HepG2 (cell line): Measurements from ENCODE around the gene TTPAL. TPM values are rescaled to one million over a fixed set of nuclear protein-coding genes. Genes with fewer than 3 reads are reported as not detected.

Experiments used
- ATAC-seq: fragments of 200-7000 bp; cut with Tn5 transposase; 3 replicates; pipeline ENCODE4 v1.9.1; 2020; ENCODE audit warnings: mild to moderate bottlenecking, moderate library complexity
- BruUV-seq: library from RNA; stranded (reverse); fragments of 400-500 nt; replicated peaks from 2 replicates; lab custom pipeline; 2021; lab: Mats Ljungman, UMichigan
- CTCF ChIA-PET: fragments of 300-600 bp; formaldehyde crosslinking; extraction: SDS; loops from one replicate; lab custom pipeline; 2021; ENCODE audit warnings: low total read pairs, inconsistent platforms, low intra/inter-chr PET ratio; lab: Yijun Ruan, JAX
- POLR2A ChIA-PET: fragments of 350-600 bp; sonication (Branson Sonifier 250); formaldehyde crosslinking; loops from one replicate; lab custom pipeline; 2020; ENCODE audit warnings: antibody characterized with exemption, inconsistent platforms; lab: Yijun Ruan, JAX
- DNase-seq: peaks from one replicate; pipeline ENCODE4 v3.0.0-alpha.2; 2015; ENCODE audit warnings: low spot score
- FAIRE-seq: peaks from 3 replicates; lab custom pipeline; 2011; peaks lifted over from hg19 to GRCh38; lab: Jason Lieb, UNC
- H2AFZ ChIP-seq: one replicate; pipeline ENCODE4 v1.6.1; 2011; ENCODE audit warnings: low read length, inconsistent platforms
- H3K27ac ChIP-seq: fragments of 300-600 bp; 3 replicates; pipeline ENCODE4 v1.8.0; 2011; ENCODE audit warnings: mixed run types, mild to moderate bottlenecking, mixed read lengths, low read length, inconsistent platforms; ENCODE audit not compliant: insufficient read depth; ENCODE audit errors: extremely low read length
- H3K27me3 ChIP-seq, 2 experiments: fragments of 200-600 bp in 1 of 2; 2 replicates in 1 of 2; 3 replicates in 1 of 2; pipeline versions ENCODE4 v1.6.0 to v1.8.0; 2011; ENCODE audit warnings: low read length in 2 of 2, mild to moderate bottlenecking in 2 of 2, moderate library complexity in 2 of 2, inconsistent platforms in 1 of 2; ENCODE audit not compliant: insufficient read depth in 2 of 2, control insufficient read depth in 1 of 2
- H3K36me3 ChIP-seq, 2 experiments: fragments of 200-600 bp in 1 of 2; replicated peaks in 1 of 2; 2 replicates in 1 of 2; 3 replicates in 1 of 2; pipeline versions ENCODE4 v1.5.1 to v1.8.0; 2011; ENCODE audit warnings: low read length in 2 of 2, inconsistent platforms in 1 of 2; ENCODE audit not compliant: insufficient read depth in 2 of 2, control insufficient read depth in 1 of 2
- H3K4me1 ChIP-seq: 2 replicates; pipeline ENCODE4 v1.5.1; 2012; ENCODE audit warnings: low read length, inconsistent platforms; ENCODE audit not compliant: insufficient read depth
- H3K4me2 ChIP-seq: 2 replicates; pipeline ENCODE4 v1.6.0; 2011; ENCODE audit warnings: low read depth, low read length, inconsistent platforms
- H3K4me3 ChIP-seq, 3 experiments: fragments of 200-600 bp in 1 of 3; sonication (generic), shearing (Covaris generic) in 1 of 3; replicated peaks in 1 of 3; 2 replicates each; pipeline ENCODE4 v1.5.1; 2011 to 2016; ENCODE audit warnings: low read length in 3 of 3, inconsistent platforms in 2 of 3, low read depth in 2 of 3, mild to moderate bottlenecking in 2 of 3, control low read depth in 1 of 3, mixed read lengths in 1 of 3; ENCODE audit not compliant: insufficient read depth in 1 of 3
- H3K79me2 ChIP-seq: one replicate; pipeline ENCODE4 v1.6.1; 2011; ENCODE audit warnings: low read length, inconsistent platforms; ENCODE audit not compliant: insufficient read depth
- H3K9ac ChIP-seq: 2 replicates; pipeline ENCODE4 v1.6.0; 2011; ENCODE audit warnings: mild to moderate bottlenecking, low read depth, low read length, inconsistent platforms; ENCODE audit not compliant: insufficient read depth
- H3K9me3 ChIP-seq: 2 replicates; pipeline ENCODE4 v1.5.1; 2012; ENCODE audit warnings: mild to moderate bottlenecking, low read length
- H4K20me1 ChIP-seq: 2 replicates; pipeline ENCODE4 v1.6.0; 2011; ENCODE audit warnings: inconsistent platforms, mild to moderate bottlenecking, low read length, moderate library complexity; ENCODE audit not compliant: insufficient read depth
- AKAP8 ChIP-seq: sonication (generic); formaldehyde crosslinking; IDR thresholded peaks from 2 replicates; pipeline ENCODE4 v1.5.1; 2020; ENCODE audit warnings: mild to moderate bottlenecking, missing genetic modification reagents
- GLMP ChIP-seq: sonication (generic); formaldehyde crosslinking; IDR thresholded peaks from 2 replicates; pipeline ENCODE4 v1.9.0; 2021; ENCODE audit warnings: missing genetic modification reagents, mild to moderate bottlenecking, borderline replicate concordance
- KDM1A ChIP-seq: IDR thresholded peaks from 2 replicates; pipeline ENCODE4 v1.6.1; 2016; ENCODE audit warnings: missing compliant biosample characterization
- MAX ChIP-seq: IDR thresholded peaks from 2 replicates; pipeline ENCODE4 v1.6.1; 2012; ENCODE audit warnings: inconsistent platforms
- MAZ ChIP-seq, 2 experiments: sonication (generic) in 1 of 2; formaldehyde crosslinking in 1 of 2; IDR thresholded peaks; 2 replicates each; pipeline versions ENCODE4 v1.5.0 to v1.6.1; 2012 to 2020; ENCODE audit warnings: low read depth in 2 of 2, mild to moderate bottlenecking in 2 of 2, borderline replicate concordance in 1 of 2, improper control_type of control experiment in 1 of 2, low read length in 1 of 2, missing genetic modification reagents in 1 of 2, moderate library complexity in 1 of 2
- MBD4 ChIP-seq: IDR thresholded peaks from 2 replicates; pipeline ENCODE4 v1.6.1; 2012; ENCODE audit warnings: low read length, inconsistent platforms, borderline replicate concordance
- PHF20 ChIP-seq: sonication (generic); formaldehyde crosslinking; IDR thresholded peaks from 2 replicates; pipeline ENCODE4 v1.5.0; 2020; ENCODE audit warnings: mild to moderate bottlenecking, missing genetic modification reagents
- POLR2G ChIP-seq: fragments of 200-400 bp; formaldehyde crosslinking; IDR thresholded peaks from 2 replicates; pipeline ENCODE4 v1.6.1; 2018; ENCODE audit warnings: mild to moderate bottlenecking, low read depth, low read length, moderate library complexity
- PTBP1 ChIP-seq: fragments of 200-400 bp; formaldehyde crosslinking; IDR thresholded peaks from 2 replicates; pipeline ENCODE4 v1.6.1; 2018; ENCODE audit warnings: low read length, low read depth; ENCODE audit not compliant: poor library complexity, severe bottlenecking
- RBFOX2 ChIP-seq: fragments of 200-400 bp; formaldehyde crosslinking; IDR thresholded peaks from 2 replicates; pipeline ENCODE4 v1.6.1; 2017; ENCODE audit warnings: low read depth, mild to moderate bottlenecking, low read length
- RBM22 ChIP-seq: fragments of 200-400 bp; formaldehyde crosslinking; optimal IDR thresholded peaks from 2 replicates; pipeline ENCODE3; 2017; ENCODE audit warnings: mild to moderate bottlenecking, low read length, moderate library complexity
- RELA ChIP-seq: sonication (generic); formaldehyde crosslinking; IDR thresholded peaks from 2 replicates; pipeline ENCODE4 v1.4.0; 2020; ENCODE audit warnings: missing genetic modification reagents
- SNAPC2 ChIP-seq: sonication (generic); formaldehyde crosslinking; IDR thresholded peaks from 2 replicates; pipeline ENCODE4 v1.8.1; 2022; ENCODE audit warnings: mild to moderate bottlenecking, missing genetic modification reagents
- ZC3H4 ChIP-seq: sonication (generic); formaldehyde crosslinking; IDR thresholded peaks from 2 replicates; pipeline ENCODE4 v1.4.0; 2020; ENCODE audit warnings: missing genetic modification reagents, borderline replicate concordance
- ZNF101 ChIP-seq: sonication (generic); formaldehyde crosslinking; IDR thresholded peaks from 2 replicates; pipeline ENCODE4 v1.4.0; 2020; ENCODE audit warnings: mild to moderate bottlenecking, low read depth, missing genetic modification reagents, borderline replicate concordance
- ZNF362 ChIP-seq: sonication (generic); formaldehyde crosslinking; IDR thresholded peaks from 2 replicates; pipeline ENCODE4 v1.4.0; 2020; ENCODE audit warnings: missing genetic modification reagents, mild to moderate bottlenecking, borderline replicate concordance
- ZNF382 ChIP-seq: sonication (generic); formaldehyde crosslinking; IDR thresholded peaks from 2 replicates; pipeline ENCODE4 v1.5.0; 2020; ENCODE audit warnings: missing genetic modification reagents, mild to moderate bottlenecking, borderline replicate concordance
- ZNF737 ChIP-seq: sonication (generic); formaldehyde crosslinking; IDR thresholded peaks from 2 replicates; pipeline ENCODE4 v1.5.0; 2020; ENCODE audit warnings: missing genetic modification reagents, mild to moderate bottlenecking, borderline replicate concordance
- ZNF781 ChIP-seq: sonication (generic); formaldehyde crosslinking; IDR thresholded peaks from 2 replicates; pipeline ENCODE4 v1.5.1; 2020; ENCODE audit warnings: borderline replicate concordance, mild to moderate bottlenecking, missing genetic modification reagents; ENCODE audit errors: not compliant biosample characterization
- ZNF878 ChIP-seq: sonication (generic); formaldehyde crosslinking; IDR thresholded peaks from 2 replicates; pipeline ENCODE4 v1.8.1; 2023; ENCODE audit warnings: mild to moderate bottlenecking, missing genetic modification reagents, moderate library complexity
- WGBS: methylation state at CpG from one replicate; pipeline ENCODE4 v1.1.6; 2017; ENCODE audit warnings: low lambda C conversion rate; 5-methylcytosine and 5-hydroxymethylcytosine counted together
- in situ Hi-C: cut with HindIII; loops from 2 replicates; pipeline ENCODE4 v1.10.0; 2017; ENCODE audit warnings: low pct_unique_long_range_greater_than_20kb; ENCODE audit not compliant: extremely low pct_ligation_motif_present
- intact Hi-C: fragments of 100-400 bp; cut with micrococcal nuclease; formaldehyde crosslinking; loops from one replicate; pipeline ENCODE4 v1.10.0; 2022; ENCODE audit not compliant: unreplicated experiment
- polyA plus RNA-seq, 8 experiments: library from polyadenylated mRNA; depleted of rRNA in 3 of 8; stranded (reverse) in 7 of 8; unstranded in 1 of 8; fragments of >200 nt; fragmentation: Illumina TruSeq in 4 of 8; extraction: Trizol in 4 of 8; gene quantifications; 2 replicates each; pipeline versions ENCODE4 v1.2.1 to v1.2.3, GENCODE V29; 2011 to 2016; ENCODE audit warnings: low read depth in 4 of 8, missing spikeins in 1 of 8, mixed read lengths in 1 of 8; ENCODE audit not compliant: insufficient read depth in 1 of 8
- total RNA-seq, 5 experiments: library from RNA; depleted of rRNA; stranded (reverse); fragments of >200 nt; fragmentation: Illumina TruSeq; extraction: Trizol; gene quantifications; 2 replicates each; pipeline ENCODE4 v1.2.3, GENCODE V29; 2016; ENCODE audit warnings: low read depth in 1 of 5

TTPAL gene
- total and polyA plus RNA-seq, 2 of the 13 experiments (the other 11 are each of a cell fraction or from before 2014, with no cell fraction given), result 4.3 to 18.8 TPM

- TF ChIP-seq GLMP (no peak), MAX (0 out of 2 replicates have a peak, but pooled peaks have one; percentile 16), KDM1A (CRISPR knock-in tag) (peak; percentile 89)
These were observed 48.5 kb upstream of the TTPAL start (continued) for GRCh38 chr20:44426879-44427790.

GRCh38 chr20:44427804-44428173 is 47.9 kb upstream of the TTPAL start:
- H3K36me3 ChIP-seq, result peaks cover 32 to 71% of the 10 kb centered on the region in 2 experiments
- CTCF ChIA-PET, result no interaction called here
- TF ChIP-seq PHF20 (CRISPR knock-in tag), result no peak
- TF ChIP-seq ZNF382, result no peak
- TF ChIP-seq ZNF878 (CRISPR knock-in tag), result no peak
- 0 out of 2 replicates have a peak, but pooled peaks have one; percentile 12 for TF ChIP-seq ZNF101
- TF ChIP-seq SNAPC2 (CRISPR knock-in tag), result 0 out of 2 replicates have a peak, but pooled peaks have one; percentile 8
- TF ChIP-seq MBD4, result no peak
- no peak for TF ChIP-seq MAZ (IDR thresholded peaks at IDR 0.05; ENCODE audit: borderline replicate concordance, low read depth, low read length)
- TF ChIP-seq MAZ (CRISPR knock-in tag; IDR thresholded peaks at IDR 0.05; ENCODE audit: low read depth), result no peak
- peak; percentile 8 for TF ChIP-seq RBM22
- TF ChIP-seq ZC3H4, result 0 out of 2 replicates have a peak, but pooled peaks have one; percentile 23
- no peak for TF ChIP-seq POLR2G
- 0 out of 2 replicates have a peak, but pooled peaks have one; percentile 7 for TF ChIP-seq RELA (CRISPR knock-in tag)
- no peak for TF ChIP-seq ZNF737 (CRISPR knock-in tag)
- TF ChIP-seq AKAP8, result no peak
- peak; percentile 7 for TF ChIP-seq ZNF781 (CRISPR knock-in tag)
- TF ChIP-seq PTBP1, result no peak
- peak; percentile 53; the same call in 1 of the 2 replicates for TF ChIP-seq RBFOX2
- 0 out of 2 replicates have a peak, but pooled peaks have one; percentile 3 for TF ChIP-seq ZNF362 (CRISPR knock-in tag)

More at GRCh38 chr20:44427804-44428173, 47.9 kb upstream of the TTPAL start:
- Histone ChIP-seq H4K20me1 (no peaks in the 10 kb centered on the region), H3K9ac (no peak overlapping the region), H3K4me3 (no peak overlapping the region), H2AFZ (no peak overlapping the region), H3K9me3 (no peaks in the 10 kb centered on the region), H3K79me2 (no peaks in the 10 kb centered on the region), H3K27ac (peak overlapping the region; percentile 60), H3K27me3 (no peaks in the 10 kb centered on the region), H3K4me2 (no peak overlapping the region), H3K4me1 (peaks cover 84% of the 10 kb centered on the region)
- POLR2A ChIA-PET, result interaction anchor here (1.2 to 7.5 kb wide), 4 partner anchors 10 to 33 kb away, joined by 4 to 101 read pairs (median 32); no protein-coding TSS in a partner anchor
- no peak for FAIRE-seq
- intact Hi-C loops (no loop called here), in situ Hi-C loops (no loop called here)
- WGBS, result 96% methylated on average over 3 of the region's 3 CpGs
- BruUV-seq, result no TSS peak
- no peak for DNase-seq
- no peak for ATAC-seq
